ENCODE measurements around the gene TDRD7.
"Not testable (repeated sequence)": the region's sequence is repeated elsewhere in the genome, so short reads cannot be mapped to it uniquely, and the experiment has no call there.

The TDRD7 gene

DNA sequence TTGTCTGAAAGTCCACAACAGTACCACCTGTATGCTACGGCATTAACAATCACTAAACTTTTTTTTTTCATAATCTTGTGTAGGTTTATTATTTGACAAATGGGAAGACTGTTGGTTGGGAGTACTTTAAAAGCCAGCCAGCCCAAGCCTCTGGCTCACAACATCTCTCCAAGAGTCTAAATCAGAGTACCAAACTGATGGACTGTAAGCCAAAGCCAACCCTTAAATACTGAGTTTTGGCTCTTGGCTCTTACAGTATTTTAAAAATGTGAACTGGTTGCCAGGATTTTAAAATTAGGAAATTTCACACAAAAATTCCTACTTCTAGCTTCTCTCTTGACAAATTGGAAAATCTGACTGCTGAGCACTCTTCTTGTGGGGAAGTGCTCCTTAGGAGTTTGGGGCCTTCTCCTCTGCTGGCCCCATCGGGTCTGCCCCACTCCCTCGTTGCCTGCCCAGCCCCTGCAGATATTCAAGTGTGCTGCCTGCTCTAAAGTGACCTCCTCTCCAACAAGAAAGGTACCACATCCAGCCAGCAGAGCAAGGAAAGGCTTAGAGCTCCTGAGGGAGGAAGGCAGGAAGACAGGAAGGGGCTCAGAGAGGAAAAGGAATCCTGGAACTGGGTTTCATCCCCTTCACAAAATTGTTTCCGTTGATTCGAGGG is 67.7 kb downstream of the TDRD7 start:
- no peak for DNase-seq

DNA sequence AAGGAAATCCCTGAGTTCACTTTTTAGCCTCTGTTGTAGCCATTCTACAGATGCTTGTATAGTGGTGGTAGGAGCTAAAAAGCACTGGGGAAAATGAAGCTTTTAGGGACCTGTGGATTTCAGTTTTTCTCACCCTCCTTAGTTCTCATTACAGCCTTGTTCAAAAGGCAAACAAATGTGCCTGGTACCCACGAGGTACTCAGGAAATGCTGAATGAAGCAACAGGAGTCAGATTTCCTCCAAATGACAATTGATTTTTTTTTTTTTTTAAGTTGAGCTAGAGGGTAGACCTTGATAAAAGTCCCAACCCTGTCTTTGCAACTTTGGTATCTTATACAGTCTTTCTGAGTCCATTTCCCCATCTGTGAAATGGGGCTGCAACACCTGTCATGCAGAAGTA is 68.3 kb downstream of the TDRD7 start:
- no peak for DNase-seq

DNA sequence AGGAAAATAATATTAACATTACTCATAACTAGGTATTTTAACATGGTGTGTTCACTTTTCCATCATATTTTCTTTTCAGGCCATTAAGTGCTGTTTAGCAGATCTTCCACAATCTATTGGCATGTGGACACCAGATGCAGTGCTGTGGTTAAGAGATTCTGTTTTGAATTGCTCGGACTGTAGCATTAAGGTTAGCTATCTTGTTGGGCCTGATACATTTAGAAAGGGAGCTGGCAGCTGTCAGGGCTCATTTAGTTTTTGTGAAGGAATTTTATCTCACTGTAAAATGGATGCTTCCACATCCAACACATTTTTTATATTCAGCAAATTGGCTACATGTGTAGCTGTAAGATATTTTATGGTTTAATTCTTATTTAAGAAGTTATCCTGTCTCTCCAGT is 68.9 kb downstream of the TDRD7 start:
- DNase-seq: no peak

DNA sequence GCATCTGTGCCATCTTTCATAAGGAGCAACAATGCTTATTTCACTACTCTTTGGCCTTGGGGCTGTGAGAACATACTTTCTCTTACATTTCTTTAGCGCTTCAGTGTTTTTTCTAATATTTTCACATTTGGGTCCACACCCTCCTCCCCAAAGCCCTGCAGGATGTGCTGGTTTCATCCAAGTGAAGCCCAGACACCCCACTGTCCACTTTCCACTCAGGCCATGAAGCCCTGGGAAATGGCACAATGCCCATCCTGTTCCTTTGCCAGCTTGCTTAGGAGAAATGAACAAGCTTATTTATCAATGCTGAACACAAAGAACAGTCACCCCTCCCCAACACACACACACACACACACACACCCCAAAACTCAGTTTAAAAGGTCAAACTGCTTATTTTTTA is 72.2 kb downstream of the TDRD7 start:
- no peak for DNase-seq

DNA sequence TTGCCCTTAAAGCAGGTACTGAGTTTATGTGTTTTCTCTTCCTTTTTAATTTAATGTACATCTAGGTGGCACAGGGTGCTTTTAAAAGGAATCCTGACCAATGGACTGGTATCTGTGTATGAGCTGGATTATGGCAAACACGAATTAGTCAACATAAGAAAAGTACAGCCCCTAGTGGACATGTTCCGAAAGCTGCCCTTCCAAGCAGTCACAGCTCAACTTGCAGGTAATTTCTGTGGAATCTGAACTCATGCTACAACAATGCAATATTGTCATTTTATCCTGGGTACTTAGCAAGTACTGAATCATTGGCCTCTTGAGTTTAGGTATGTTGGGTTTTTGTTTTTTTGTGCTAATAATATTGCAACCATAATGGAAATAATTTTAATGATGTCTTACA is 75.2 kb downstream of the TDRD7 start:
- no peak for DNase-seq

DNA sequence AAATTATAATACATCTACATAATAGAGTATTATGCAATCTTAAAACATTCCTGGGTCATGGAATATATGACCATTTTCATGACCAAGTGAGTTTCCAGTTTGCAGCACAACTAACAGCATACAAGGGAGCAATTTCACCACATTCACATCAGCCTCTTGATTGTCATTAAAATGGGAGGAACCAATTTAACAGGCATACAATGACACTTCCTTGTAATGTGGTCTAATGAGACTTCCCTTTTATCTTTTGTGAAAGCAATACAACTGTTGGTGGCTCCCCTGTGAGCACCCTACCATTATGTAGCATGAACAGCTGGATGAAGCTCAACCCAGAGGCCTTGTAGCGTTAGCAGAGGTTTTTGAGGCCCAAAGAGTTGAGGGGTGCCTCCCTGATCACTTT is 76.0 kb downstream of the TDRD7 start:
- no peak for DNase-seq

DNA sequence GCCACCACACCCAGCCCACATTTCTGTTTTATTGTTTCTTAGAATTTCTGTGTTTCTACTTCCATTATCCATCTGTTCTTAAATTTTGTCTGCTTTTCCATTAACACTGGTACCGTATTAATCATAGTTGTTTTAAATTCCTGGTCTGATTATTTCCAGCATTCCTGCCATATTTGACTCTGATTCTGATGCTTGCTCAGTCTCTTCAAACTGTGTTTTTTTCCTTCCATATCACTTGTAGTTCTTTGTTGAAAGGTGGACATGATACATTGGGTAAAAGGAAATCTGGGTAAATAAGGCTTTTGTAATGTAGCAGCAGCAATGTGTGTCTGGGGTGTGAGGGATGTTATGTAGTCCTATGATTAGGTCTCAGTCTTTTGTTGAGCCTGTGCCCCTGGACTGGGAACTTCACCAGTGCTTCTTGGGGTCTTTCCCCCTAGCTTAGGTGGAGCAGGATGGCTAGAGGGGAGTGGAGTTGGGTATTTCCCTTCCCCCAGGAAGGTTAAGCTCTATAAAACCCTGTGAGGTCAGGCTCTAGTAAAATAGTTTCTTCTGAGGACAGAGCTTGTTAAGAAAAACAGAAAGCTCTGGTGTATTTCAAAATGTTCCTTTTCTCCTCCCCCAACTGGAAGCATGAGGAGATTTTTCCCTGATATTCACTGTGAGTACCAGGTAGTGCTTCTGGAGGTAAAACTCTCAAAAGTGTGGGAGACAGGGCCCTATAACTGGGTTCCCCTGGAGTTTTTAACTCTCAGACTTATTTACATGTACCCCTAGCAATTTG is 79.5 kb downstream of the TDRD7 start:
- no peak for DNase-seq

DNA sequence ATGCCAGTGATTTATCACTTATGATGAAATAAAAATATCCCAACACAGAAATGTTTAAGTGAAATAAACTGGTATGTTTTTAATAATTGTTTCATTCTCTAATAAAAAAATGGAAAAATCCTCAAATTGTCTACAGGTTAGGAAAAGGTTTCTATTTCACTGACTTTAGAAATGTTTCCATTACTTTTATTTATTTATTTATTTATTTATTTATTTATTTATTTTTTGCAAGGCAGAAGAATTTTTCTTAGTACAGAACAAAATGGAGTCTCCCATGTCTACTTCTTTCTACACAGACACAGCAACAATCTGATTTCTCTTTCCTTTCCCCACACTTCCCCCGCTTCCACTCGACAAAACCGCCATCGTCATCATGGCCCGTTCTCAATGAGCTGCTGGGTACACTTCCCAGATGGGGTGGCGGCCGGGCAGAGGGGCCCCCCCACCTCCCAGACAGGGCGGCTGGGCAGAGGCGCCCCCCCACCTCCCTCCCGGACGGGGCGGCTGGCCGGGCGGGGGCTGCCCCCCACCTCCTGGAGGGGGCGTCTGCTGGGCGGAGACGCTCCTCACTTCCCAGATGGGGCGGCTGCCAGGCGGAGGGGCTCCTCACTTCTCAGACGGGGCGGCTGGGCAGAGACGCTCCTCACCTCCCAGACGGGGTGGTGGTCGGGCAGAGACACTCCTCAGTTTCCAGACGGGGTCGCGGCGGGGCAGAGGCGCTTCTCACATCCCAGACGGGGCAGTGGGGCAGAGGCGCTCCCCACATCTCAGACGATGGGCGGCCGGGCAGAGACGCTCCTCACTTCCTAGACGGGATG is 85.9 kb downstream of the TDRD7 start:
- DNase-seq: not testable (repeated sequence)

DNA sequence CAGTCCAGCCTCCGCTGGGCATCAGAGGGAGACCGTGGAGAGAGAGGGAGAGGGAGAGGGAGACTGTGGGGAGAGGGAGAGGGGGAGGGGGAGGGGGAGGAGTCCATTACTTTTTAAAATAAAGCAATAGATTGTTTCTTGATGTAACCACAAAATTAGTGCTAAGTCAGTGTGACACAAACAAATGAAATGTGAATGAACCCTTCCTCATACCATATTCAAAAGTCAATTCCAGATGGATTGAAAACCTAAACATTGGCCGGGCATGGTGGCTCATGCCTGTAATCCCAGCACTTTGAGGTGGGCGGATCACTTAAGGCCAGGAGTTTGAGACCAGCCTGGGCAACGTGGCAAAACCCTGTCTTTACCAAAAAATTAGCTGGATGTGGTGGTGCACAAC is 87.0 kb downstream of the TDRD7 start:
- DNase-seq: not testable (repeated sequence)

DNA sequence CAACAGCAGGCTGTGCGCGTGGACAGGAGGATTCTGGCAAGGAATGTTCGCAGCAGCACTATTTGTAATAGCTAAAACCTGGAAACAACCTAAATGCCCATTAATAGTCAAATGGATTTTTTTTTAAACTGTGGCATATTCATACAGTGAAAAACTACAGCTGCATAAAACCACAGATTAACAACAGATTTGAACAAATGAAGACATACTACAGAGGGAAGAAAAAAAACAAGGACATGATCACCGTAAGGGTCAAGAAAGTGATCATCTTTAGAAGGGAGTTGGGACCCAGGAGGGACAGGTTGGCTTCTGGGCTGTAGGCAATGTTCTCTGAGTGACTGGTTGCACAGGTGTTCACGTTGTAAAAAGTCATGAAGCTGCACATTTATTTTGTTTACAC is 88.4 kb downstream of the TDRD7 start:
- DNase-seq: no peak

DNA sequence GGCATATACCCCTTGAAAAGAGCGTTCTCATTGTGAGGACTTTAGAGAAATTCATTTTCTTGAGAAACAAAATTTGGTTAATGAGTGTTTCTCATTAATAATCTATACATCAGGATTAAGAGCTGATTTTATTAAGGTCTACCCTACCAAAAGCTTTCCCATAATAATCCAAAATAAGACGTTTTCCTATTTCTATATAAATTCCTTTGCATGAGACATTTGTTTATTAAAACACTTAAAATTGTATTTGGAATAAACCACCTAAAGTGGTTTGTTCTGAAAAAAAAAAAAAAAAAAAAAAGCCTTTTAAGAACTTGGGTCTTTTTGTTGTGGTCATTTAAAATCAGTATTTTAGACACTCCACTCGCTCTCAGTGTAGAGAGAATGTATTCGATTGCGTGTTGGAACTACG is 88.9 kb downstream of the TDRD7 start:
- DNase-seq: no peak

DNA sequence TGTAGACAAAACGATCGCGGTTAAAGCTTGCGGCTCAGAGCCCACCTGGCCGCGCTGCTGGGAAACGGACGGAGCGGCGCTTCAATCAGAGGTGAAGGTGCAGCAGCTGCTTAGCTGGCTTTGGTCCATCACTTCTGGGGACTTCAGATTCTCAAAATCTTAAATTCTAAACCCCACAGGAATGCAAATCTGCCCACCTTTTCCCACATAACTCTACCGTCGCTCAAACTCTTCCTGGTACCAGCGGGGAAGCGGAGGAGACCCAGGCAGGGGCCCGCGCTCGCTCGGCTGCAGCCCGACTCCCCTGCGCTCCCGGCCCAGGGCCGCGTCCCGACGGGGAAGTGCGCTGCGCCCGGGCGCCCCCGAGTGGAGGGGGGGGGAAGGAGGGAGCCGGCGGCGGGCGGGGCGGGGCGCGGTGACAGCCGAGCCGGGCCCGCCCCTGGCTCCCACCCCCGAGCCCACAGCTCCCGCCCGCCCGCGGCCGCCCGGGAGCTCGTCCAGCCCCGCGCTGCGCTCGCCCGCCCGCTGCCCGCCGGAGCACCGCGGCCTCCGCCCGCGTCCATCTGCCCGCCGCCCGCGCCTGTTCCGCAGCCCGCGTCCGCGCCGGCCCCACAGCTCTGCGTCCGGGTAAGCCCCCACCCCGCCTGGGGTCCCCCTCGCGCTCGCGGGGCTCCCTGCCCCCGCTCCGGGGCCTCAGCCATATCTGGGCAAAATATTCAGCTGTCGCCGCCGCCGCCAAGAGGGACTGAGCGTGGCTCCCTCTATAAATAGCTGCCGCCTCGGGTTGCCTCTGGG is 89.5 kb downstream of the TDRD7 start, which contains the start of gene TMOD1:
Gene TMOD1, plus strand, starts transcription at position 490 of the 795 bp plus-strand sequence. CDS start 22,523 bp downstream, outside the sequence.
- peak; percentile 37 for DNase-seq

DNA sequence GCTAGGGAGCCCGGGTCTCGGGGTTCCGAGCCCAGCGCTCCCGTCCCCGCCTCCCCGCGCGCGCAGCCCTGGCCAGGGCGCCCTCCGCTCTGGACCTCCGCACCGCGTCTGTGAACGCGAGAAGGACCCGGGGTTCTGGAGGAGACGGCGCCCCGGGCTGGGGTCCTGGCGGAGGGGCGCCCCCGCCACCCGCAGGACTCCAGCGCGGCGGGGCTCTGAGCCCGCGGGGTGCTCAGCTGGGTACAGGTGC is 90.0 kb downstream of the TDRD7 start:
- no peak for DNase-seq

DNA sequence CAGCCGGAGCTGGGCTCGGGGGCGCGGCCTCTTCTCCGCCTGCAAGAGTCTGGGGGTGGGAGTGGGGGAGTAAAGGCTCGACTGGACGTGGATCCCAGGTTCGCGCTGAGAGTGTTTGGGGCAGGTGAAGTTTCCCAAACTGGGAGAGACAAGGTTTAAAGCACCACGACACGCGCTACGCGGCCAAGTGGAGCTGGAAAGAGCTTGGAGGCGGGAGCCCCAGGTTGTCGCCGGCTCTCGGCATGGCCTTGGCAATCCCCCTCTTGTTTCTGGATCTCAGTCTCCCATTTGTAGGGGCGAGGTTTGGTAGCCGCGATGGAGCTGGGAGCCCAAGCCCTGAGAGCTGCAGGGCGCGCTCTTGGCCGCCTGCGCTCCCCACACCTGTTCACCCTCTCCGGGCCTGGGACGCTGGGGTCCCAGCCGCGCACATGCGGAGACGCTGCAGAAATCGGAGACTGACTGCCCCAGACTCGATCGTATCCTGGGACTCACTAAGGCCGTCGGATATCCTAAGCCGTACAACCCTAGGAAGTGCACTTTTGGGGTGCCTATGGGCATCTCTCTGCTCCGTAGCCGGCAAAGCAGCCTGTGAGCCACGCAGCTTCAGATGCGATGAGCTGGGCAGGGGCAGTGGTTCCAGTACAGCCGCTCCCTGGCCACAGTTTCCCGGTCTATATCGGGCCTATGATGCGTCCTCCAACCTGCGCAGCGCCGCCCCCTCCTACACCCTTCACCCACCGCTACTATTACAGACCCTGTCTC is 90.5 kb downstream of the TDRD7 start:
- no peak for DNase-seq

DNA sequence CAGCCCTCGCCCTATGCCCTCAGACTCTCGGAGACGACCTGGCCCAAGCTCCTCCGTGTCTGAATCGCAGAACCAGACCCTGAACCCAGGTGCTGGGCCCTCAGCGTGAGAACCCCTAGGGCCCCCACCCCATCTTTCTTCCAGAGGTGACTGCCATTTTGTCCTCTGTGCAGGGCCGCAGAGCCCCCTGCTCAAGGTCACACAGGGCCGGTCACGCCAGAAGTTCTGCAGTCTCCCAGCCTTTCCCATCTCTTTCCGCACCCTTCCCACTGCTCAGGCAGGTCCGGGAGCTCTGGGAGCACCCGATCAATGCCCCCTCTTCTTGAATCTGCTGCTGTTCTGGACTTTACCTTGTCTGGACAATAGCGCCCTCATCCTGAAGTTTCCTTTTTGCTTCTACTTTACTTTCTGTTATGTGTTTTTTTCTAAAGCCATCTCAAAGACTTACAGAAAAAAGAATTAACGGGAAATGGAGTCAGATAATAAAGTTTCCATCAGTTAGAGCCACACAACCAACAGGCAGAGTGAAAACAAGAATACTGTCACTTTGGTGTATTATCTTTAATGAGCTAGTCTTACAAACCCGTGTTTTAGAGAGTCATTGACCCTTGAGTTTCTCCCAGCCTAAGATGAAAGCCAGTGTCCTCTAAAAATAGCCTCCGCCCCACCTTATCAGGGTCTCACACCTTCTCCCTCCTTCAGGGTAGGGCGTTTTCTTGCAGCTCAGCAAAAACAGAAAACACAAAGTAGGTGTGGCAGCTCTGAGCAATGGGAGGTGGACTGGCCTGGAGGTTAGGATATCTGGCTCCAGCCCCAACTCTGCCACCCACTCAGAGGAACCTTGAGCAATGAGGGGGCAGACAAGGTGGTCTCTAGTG is 91.3 kb downstream of the TDRD7 start:
- DNase-seq: no peak

DNA sequence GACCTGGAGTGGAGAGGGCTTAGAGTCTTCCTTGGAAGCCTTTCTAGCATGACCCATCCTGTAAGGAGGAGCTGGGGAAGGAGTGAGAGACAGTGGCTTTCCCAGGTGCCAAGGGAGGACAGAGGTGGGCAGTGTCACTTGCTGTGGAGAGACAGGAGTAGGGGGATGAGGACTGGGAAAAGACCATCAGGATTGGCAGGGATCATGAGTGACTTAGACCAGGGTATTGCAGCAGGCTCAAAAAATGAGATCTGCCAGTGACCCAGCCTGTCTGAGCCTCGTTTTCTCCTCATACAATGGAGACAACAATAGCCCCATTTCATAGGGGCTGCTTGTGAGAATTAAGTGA is 91.9 kb downstream of the TDRD7 start:
- DNase-seq: no peak

DNA sequence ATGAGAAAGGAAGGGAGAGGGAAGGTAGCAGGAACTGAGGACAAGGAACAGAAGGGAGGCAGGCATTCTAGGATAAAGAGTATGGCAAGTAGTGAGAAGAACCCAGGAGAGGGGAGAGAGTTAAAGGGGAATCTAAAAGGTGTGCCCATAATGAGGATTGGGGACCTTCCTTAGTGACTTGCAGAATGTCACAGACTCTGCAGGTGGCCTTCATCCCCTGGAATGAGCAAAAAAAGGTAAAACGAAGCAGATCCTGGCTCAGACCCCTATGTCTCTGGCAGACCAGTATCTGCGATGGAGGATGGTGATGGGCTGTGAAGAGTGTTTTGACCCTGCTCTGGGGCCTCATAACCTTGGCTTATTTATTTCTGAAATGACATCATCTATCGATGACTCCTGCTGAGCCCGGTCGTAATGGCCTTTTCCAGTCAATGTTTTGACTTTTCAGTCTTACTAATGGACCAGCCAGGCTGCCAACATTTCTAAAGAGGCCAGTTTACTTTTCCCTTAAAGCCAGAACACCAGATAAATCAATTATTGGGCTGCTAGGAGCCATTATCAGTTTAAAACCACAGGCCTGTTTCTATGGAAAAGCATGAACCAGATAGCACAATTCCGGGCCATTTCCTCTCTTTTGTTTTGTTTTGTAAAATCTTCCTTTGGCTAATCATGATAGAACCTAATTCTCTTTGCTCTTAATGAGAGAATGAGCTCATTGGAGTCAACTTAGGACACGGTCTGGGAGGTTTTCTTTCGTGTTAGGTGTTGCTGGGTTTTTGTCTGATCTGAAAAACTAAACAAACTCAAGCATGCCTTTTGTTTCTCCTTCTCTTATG is 92.7 kb downstream of the TDRD7 start:
- DNase-seq: no peak

DNA sequence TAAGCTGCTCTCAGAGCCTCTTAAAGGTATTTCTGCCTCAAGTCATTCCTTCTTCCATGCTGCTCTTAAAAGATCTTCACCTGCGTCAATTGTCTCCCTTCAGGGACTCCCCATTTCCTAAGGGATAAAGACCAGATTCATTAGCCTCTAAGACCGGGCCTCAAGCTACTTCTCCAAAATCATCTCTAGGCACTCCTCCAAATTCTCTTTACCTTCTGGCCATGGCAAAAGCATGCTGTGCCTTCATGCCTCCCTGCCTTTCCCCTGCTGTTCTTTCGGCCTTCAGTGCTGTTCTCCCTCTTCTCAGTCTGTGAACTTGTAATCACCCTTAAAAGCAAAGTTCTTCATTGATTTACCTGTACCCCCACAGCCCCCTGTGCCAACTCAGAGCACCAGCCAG is 93.9 kb downstream of the TDRD7 start:
- DNase-seq: no peak

DNA sequence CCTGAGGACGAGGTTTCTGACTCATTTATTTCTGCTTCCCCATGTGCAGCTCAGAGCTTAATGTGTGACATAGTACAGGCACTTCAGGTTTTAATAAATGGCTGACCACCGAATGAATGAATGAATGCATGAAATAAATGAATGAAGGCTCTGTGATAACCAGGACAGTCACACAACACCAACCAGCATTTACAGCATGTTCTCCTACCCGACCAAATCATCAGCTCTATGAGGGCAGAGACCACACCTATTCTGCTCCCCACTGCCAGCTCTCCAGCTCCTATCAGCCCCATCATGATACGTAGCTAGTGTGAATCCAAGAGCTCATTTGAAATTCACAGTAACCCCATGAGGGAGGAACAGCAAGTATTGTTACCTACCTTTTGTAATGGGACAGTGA is 94.4 kb downstream of the TDRD7 start:
- no peak for DNase-seq

DNA sequence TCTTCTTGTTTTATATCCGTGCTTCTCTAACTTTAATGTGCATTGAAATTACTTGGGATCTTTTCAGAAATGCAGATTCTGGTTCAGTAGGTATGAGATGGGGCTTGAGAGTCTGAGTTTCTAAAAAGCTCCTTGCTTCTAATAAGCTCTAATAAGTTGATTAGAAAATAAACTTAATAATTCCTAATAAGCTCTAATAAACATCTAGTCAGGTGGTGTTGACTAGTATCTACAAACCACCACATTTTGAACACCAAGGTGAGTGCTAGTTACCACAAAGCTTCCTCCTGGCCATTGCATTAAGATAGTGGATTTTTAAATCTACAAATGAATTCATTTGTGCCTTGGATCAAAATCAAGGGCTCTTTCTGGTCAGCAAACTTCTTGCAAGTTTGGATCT is 94.9 kb downstream of the TDRD7 start:
- no peak for DNase-seq
